Endothelial cell of umbilical vein (primary cell): Measurements from ENCODE around the gene PLEKHH2.
"Not testable (repeated sequence)": the region's sequence is repeated elsewhere in the genome, so short reads cannot be mapped to it uniquely, and the experiment has no call there.

Experiments
- CTCF ChIP-seq, 2 donors: IDR thresholded peaks; 1 replicate in 1 of 2; 2 replicates in 1 of 2; pipeline ENCODE4 v1.5.1; 2011; ENCODE audit warnings: low read length in 2 of 2, mild to moderate bottlenecking in 2 of 2, moderate library complexity in 2 of 2, control low read depth in 1 of 2, inconsistent platforms in 1 of 2, low read depth in 1 of 2; ENCODE audit not compliant: insufficient read depth in 1 of 2; ENCODE audit errors: extremely low read depth in 1 of 2
- EZH2 ChIP-seq: IDR thresholded peaks from 2 replicates; pipeline ENCODE4 v1.6.1; 2012; ENCODE audit warnings: borderline replicate concordance, low read depth, mild to moderate bottlenecking, moderate library complexity, low read length, inconsistent platforms; ENCODE audit not compliant: severe bottlenecking
- POLR2A ChIP-seq: IDR thresholded peaks from 2 replicates; pipeline ENCODE4 v1.6.1; 2012; ENCODE audit warnings: low read depth, mild to moderate bottlenecking, control low read depth, low read length
- POLR2AphosphoS5 ChIP-seq: IDR thresholded peaks from 2 replicates; pipeline ENCODE4 v1.6.1; 2012; ENCODE audit warnings: low read depth, mild to moderate bottlenecking, control low read depth, low read length, moderate library complexity; ENCODE audit not compliant: insufficient read depth

DNA sequence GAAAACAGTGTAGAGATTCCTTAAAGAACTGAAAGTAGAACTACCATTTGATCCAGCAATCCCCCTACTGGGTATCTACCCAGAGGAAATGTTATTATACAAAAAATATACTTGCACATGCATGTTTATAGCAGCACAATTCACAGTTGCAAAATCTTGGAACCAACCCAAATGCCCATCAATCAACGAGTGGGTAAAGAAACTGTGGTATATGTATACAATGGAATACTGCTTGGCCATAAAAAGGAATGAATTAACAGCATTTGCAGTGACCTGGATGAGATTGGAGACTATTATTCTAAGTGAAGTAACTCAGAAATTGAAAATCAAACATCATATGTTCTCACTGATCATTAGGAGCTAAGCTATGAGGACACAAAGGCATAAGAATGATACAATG, 36.5 kb upstream of the PLEKHH2 start:
- TF ChIP-seq CTCF (IDR thresholded peaks at IDR 0.05; ENCODE audit: extremely low read depth in 1 of 2, insufficient read depth in 1 of 2, low read depth in 1 of 2, low read length in 2 of 2); POLR2AphosphoS5; POLR2A; EZH2: not testable (repeated sequence)
